ENCODE results near the gene ARHGEF5.
"Not testable (repeated sequence)": the region's sequence is repeated elsewhere in the genome, so short reads cannot be mapped to it uniquely, and the experiment has no call there.

- not testable (repeated sequence) for TF ChIP-seq ZNF124 (CRISPR knock-in tag; IDR thresholded peaks at IDR 0.05); DPF2 (IDR thresholded peaks at IDR 0.05); RBM17 (IDR thresholded peaks at IDR 0.05; ENCODE audit: borderline replicate concordance, low read depth, low read length); CTCF (IDR thresholded peaks at IDR 0.05 in 2 of 3, conservative IDR thresholded peaks at IDR 0.05 in 1 of 3; ENCODE audit: insufficient read depth in 2 of 3, low read depth in 1 of 3, low read length in 3 of 3); EZH2 (IDR thresholded peaks at IDR 0.05; ENCODE audit: borderline replicate concordance, low read depth, low read length); MYC (IDR thresholded peaks at IDR 0.05; ENCODE audit: low read depth, low read length); MYC (CRISPR knock-in tag; IDR thresholded peaks at IDR 0.05; ENCODE audit: borderline replicate concordance, low read depth); ZNF274 (IDR thresholded peaks at IDR 0.05; ENCODE audit: borderline replicate concordance, low read depth, low read length)
Measured at GRCh38 chr7:144311218-144311617, 44.0 kb upstream of the ARHGEF5 start.
